Karpas-422 (cell line): ENCODE measurements around the gene TP63. TPM values are rescaled to one million over a fixed set of nuclear protein-coding genes. Genes with fewer than 3 reads are reported as not detected.

Experiments used
- DNase-seq: peaks from one replicate; pipeline ENCODE4 v3.0.0-alpha.2; 2015
- H2AFZ ChIP-seq: fragments of 200-600 bp; sonication (generic); 2 replicates; pipeline ENCODE4 v1.6.1; 2014; ENCODE audit warnings: antibody characterized with exemption, low read length, mixed read lengths
- H3K27ac ChIP-seq: fragments of 200-600 bp; sonication (generic); 2 replicates; pipeline ENCODE4 v1.5.1; 2014; ENCODE audit warnings: mild to moderate bottlenecking, low read length, moderate library complexity
- H3K27me3 ChIP-seq: fragments of 200-600 bp; sonication (generic); 2 replicates; pipeline ENCODE4 v1.6.1; 2014; ENCODE audit warnings: low read length, mixed read lengths
- H3K36me3 ChIP-seq: fragments of 200-600 bp; sonication (generic); 2 replicates; pipeline ENCODE4 v1.6.1; 2014; ENCODE audit warnings: low read length, mixed read lengths; ENCODE audit not compliant: insufficient read depth
- H3K4me1 ChIP-seq: fragments of 200-600 bp; sonication (generic); 2 replicates; pipeline ENCODE4 v1.6.1; 2014; ENCODE audit warnings: mild to moderate bottlenecking, low read length, mixed read lengths
- H3K4me2 ChIP-seq: fragments of 200-600 bp; sonication (generic); 2 replicates; pipeline ENCODE4 v1.6.1; 2014; ENCODE audit warnings: low read length, low read depth, mild to moderate bottlenecking; ENCODE audit not compliant: poor library complexity, severe bottlenecking
- H3K4me3 ChIP-seq: fragments of 200-600 bp; sonication (generic); 2 replicates; pipeline ENCODE4 v1.5.1; 2014; ENCODE audit warnings: mild to moderate bottlenecking, antibody characterized with exemption, low read length, mixed read lengths
- H3K79me2 ChIP-seq: fragments of 200-600 bp; sonication (generic); 2 replicates; pipeline ENCODE4 v1.6.1; 2014; ENCODE audit warnings: mild to moderate bottlenecking, low read length, mixed read lengths
- H3K9ac ChIP-seq: fragments of 200-600 bp; sonication (generic); 2 replicates; pipeline ENCODE4 v1.6.0; 2014; ENCODE audit warnings: low read length
- H3K9me2 ChIP-seq: fragments of 200-600 bp; sonication (generic), shearing (Covaris generic); replicated peaks from 2 replicates; pipeline ENCODE4 v1.6.0; 2014; ENCODE audit warnings: mild to moderate bottlenecking, low read length, moderate library complexity; ENCODE audit not compliant: insufficient read depth
- H3K9me3 ChIP-seq: fragments of 300-700, 200-600 bp; sonication (generic); 2 replicates; pipeline ENCODE4 v1.6.1; 2014; ENCODE audit warnings: low read length, mixed read lengths
- H4K20me1 ChIP-seq: fragments of 200-600 bp; sonication (generic); 2 replicates; pipeline ENCODE4 v1.6.1; 2014; ENCODE audit warnings: mild to moderate bottlenecking, antibody characterized with exemption, low read length, low read depth; ENCODE audit not compliant: insufficient read depth
- total RNA-seq: library from RNA; depleted of rRNA; stranded (reverse); fragments of >200 nt; shearing (Covaris generic); gene quantifications from 2 replicates; pipeline ENCODE4 v1.2.3, GENCODE V29; 2014; ENCODE audit warnings: low replicate concordance

Gene TP63
- total RNA-seq, 1 experiment from 2014 or later = not detected

- no peaks in the 10 kb centered on the region for H3K4me1 ChIP-seq
- no peak overlapping the region for H3K9ac ChIP-seq
- H4K20me1 ChIP-seq = no peaks in the 10 kb centered on the region
- no peak overlapping the region for H3K27ac ChIP-seq
- H3K27me3 ChIP-seq = no peaks in the 10 kb centered on the region
- DNase-seq = no peak
- H3K4me2 ChIP-seq = no peak overlapping the region
- no peaks in the 10 kb centered on the region for H3K79me2 ChIP-seq
- no peaks in the 10 kb centered on the region for H3K36me3 ChIP-seq
- no peak overlapping the region for H2AFZ ChIP-seq
- no peak overlapping the region for H3K4me3 ChIP-seq
- no peaks in the 10 kb centered on the region for H3K9me3 ChIP-seq
- H3K9me2 ChIP-seq = no peaks in the 10 kb centered on the region
Measured at GRCh38 chr3:189629803-189630455, 1.3 kb upstream of the TP63 start.

GRCh38 chr3:189630767-189631372 lies 319 bp upstream of the TP63 start:
- H3K9me3 ChIP-seq = no peaks in the 10 kb centered on the region
- no peak overlapping the region for H3K27ac ChIP-seq
- H3K36me3 ChIP-seq = no peaks in the 10 kb centered on the region
- H3K9me2 ChIP-seq = no peaks in the 10 kb centered on the region
- H3K4me1 ChIP-seq = no peaks in the 10 kb centered on the region
- H3K27me3 ChIP-seq = no peaks in the 10 kb centered on the region
- no peak overlapping the region for H3K4me3 ChIP-seq
- H4K20me1 ChIP-seq = no peaks in the 10 kb centered on the region
- no peaks in the 10 kb centered on the region for H3K79me2 ChIP-seq
- no peak overlapping the region for H3K4me2 ChIP-seq
- no peak overlapping the region for H2AFZ ChIP-seq
- no peak for DNase-seq
- H3K9ac ChIP-seq = no peak overlapping the region

GRCh38 chr3:189631409-189631808 lies 220 bp downstream of the TP63 start:
- no peak for DNase-seq
- no peak overlapping the region for H3K27ac ChIP-seq
- H3K4me1 ChIP-seq = no peaks in the 10 kb centered on the region
- no peaks in the 10 kb centered on the region for H3K79me2 ChIP-seq
- H3K9ac ChIP-seq = no peak overlapping the region
- no peaks in the 10 kb centered on the region for H3K9me2 ChIP-seq
- H3K9me3 ChIP-seq = no peaks in the 10 kb centered on the region
- H4K20me1 ChIP-seq = no peaks in the 10 kb centered on the region
- no peaks in the 10 kb centered on the region for H3K27me3 ChIP-seq
- no peak overlapping the region for H3K4me2 ChIP-seq
- no peaks in the 10 kb centered on the region for H3K36me3 ChIP-seq
- H3K4me3 ChIP-seq = no peak overlapping the region
- no peak overlapping the region for H2AFZ ChIP-seq

- no peaks in the 10 kb centered on the region for H3K9me3 ChIP-seq
- H3K79me2 ChIP-seq = no peaks in the 10 kb centered on the region
- H4K20me1 ChIP-seq = no peaks in the 10 kb centered on the region
- no peak for DNase-seq
- no peaks in the 10 kb centered on the region for H3K36me3 ChIP-seq
- H3K4me2 ChIP-seq = no peak overlapping the region
- H3K4me1 ChIP-seq = no peaks in the 10 kb centered on the region
- no peaks in the 10 kb centered on the region for H3K9me2 ChIP-seq
- H3K27me3 ChIP-seq = no peaks in the 10 kb centered on the region
- H3K4me3 ChIP-seq = no peak overlapping the region
- no peak overlapping the region for H3K9ac ChIP-seq
- H2AFZ ChIP-seq = no peak overlapping the region
- no peak overlapping the region for H3K27ac ChIP-seq
Measured at GRCh38 chr3:189632242-189632641, 1.1 kb downstream of the TP63 start.

- H3K4me1 ChIP-seq = no peaks in the 10 kb centered on the region
- no peaks in the 10 kb centered on the region for H3K36me3 ChIP-seq
- H4K20me1 ChIP-seq = no peaks in the 10 kb centered on the region
- no peaks in the 10 kb centered on the region for H3K9me3 ChIP-seq
- no peak overlapping the region for H3K4me3 ChIP-seq
- no peak overlapping the region for H2AFZ ChIP-seq
- H3K9me2 ChIP-seq = no peaks in the 10 kb centered on the region
- H3K27me3 ChIP-seq = no peaks in the 10 kb centered on the region
- no peak overlapping the region for H3K27ac ChIP-seq
- H3K79me2 ChIP-seq = no peaks in the 10 kb centered on the region
- H3K9ac ChIP-seq = no peak overlapping the region
- no peak for DNase-seq
- no peak overlapping the region for H3K4me2 ChIP-seq
Measured at GRCh38 chr3:189635339-189635738, 4.2 kb downstream of the TP63 start.

GRCh38 chr3:189636048-189636447 lies 4.9 kb downstream of the TP63 start:
- H3K27ac ChIP-seq = no peak overlapping the region
- no peak overlapping the region for H3K4me2 ChIP-seq
- no peak overlapping the region for H3K9ac ChIP-seq
- no peaks in the 10 kb centered on the region for H4K20me1 ChIP-seq
- no peaks in the 10 kb centered on the region for H3K9me2 ChIP-seq
- H3K27me3 ChIP-seq = no peaks in the 10 kb centered on the region
- H3K4me1 ChIP-seq = no peaks in the 10 kb centered on the region
- no peaks in the 10 kb centered on the region for H3K79me2 ChIP-seq
- no peak overlapping the region for H3K4me3 ChIP-seq
- H3K36me3 ChIP-seq = no peaks in the 10 kb centered on the region
- H2AFZ ChIP-seq = no peak overlapping the region
- DNase-seq = no peak
- H3K9me3 ChIP-seq = no peaks in the 10 kb centered on the region

- Histone ChIP-seq H3K79me2 (no peaks in the 10 kb centered on the region), H3K27me3 (no peaks in the 10 kb centered on the region), H4K20me1 (no peaks in the 10 kb centered on the region), H3K27ac (no peak overlapping the region), H2AFZ (no peak overlapping the region), H3K9me2 (no peaks in the 10 kb centered on the region), H3K9ac (no peak overlapping the region), H3K4me2 (no peak overlapping the region), H3K9me3 (no peaks in the 10 kb centered on the region), H3K4me1 (no peaks in the 10 kb centered on the region), H3K36me3 (no peaks in the 10 kb centered on the region), H3K4me3 (no peak overlapping the region)
- no peak for DNase-seq
Measured at GRCh38 chr3:189637750-189638149, 6.6 kb downstream of the TP63 start.

GRCh38 chr3:189638276-189639031 lies 7.3 kb downstream of the TP63 start:
- no peaks in the 10 kb centered on the region for H3K9me2 ChIP-seq
- H4K20me1 ChIP-seq = no peaks in the 10 kb centered on the region
- no peaks in the 10 kb centered on the region for H3K27me3 ChIP-seq
- no peaks in the 10 kb centered on the region for H3K9me3 ChIP-seq
- no peak overlapping the region for H3K4me2 ChIP-seq
- H3K4me3 ChIP-seq = no peak overlapping the region
- H3K4me1 ChIP-seq = no peaks in the 10 kb centered on the region
- no peak overlapping the region for H3K9ac ChIP-seq
- DNase-seq = no peak
- H3K27ac ChIP-seq = no peak overlapping the region
- no peak overlapping the region for H2AFZ ChIP-seq
- H3K79me2 ChIP-seq = no peaks in the 10 kb centered on the region
- H3K36me3 ChIP-seq = no peaks in the 10 kb centered on the region
